HG03103 (cell line): ENCODE measurements around the gene LIMS3.
"Not testable (repeated sequence)": the region's sequence is repeated elsewhere in the genome, so short reads cannot be mapped to it uniquely, and the experiment has no call there.

ENCODE experiments used
- ATAC-seq: cut with Tn5 transposase; IDR thresholded peaks from one replicate; pipeline ENCODE4 v1.9.1; 2021; ENCODE audit warnings: low read depth; ENCODE audit not compliant: unreplicated experiment

Gene LIMS3

DNA sequence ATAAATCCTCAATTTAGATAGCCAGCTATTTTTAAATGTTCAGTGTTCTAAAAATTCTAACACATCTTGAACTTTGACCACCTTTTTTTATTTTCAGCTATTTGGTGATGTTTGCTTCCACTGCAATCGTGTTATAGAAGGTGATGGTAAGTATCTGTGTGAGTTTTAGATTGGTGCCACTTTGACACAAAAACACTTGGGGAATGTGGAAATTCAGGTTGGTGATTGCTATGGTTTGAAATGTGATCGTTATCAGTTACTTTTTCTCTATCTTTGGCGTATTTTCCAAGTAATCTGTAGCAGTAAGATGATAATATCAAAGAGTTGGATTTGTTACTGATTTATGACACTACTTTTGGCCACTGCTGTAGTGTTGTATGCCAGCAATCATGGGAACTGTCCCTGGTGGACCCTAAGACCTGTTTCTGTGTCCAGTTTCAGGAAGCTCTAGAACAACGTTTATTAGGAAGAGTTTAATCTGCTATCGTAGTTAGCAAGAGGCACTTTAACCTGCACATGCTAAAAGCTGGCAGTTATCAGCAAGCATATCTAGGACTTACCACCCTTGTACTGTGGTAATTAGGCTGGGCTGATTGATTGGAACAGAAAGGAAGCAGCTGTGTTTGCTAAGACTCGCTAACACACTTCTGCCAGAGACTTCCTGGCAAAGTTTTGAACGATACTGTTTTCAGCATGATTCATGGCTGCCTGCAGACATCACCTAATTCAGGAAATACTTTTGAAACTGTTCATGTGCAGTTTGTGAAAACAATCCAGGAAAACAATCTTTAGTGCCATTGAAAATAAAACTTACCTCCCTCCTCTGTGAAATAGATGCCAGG is 23.3 kb downstream of the LIMS3 start:
- not testable (repeated sequence) for ATAC-seq

GRCh38 chr2:109924481-109924880 is 26.0 kb downstream of the LIMS3 start:
- not testable (repeated sequence) for ATAC-seq

DNA sequence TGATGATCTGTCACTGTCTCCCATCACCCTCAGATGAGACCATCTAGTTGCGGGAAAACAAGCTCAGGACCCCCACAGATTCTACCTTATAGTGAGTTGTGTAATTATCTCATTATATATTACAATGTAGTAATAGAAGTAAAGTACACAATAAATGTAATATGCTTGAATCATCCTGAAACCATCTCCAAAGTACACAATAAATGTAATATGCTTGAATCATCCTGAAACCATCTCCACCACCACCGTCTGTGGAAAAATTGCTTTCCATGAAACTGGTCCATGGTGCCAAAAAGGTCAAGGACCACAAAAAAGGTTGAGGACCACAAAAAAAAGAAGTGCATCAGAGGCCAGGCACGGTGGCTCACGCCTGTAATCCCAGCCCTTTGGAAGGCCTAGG is 29.3 kb downstream of the LIMS3 start:
- not testable (repeated sequence) for ATAC-seq

GRCh38 chr2:109929222-109929621 is 30.7 kb downstream of the LIMS3 start:
- not testable (repeated sequence) for ATAC-seq

DNA sequence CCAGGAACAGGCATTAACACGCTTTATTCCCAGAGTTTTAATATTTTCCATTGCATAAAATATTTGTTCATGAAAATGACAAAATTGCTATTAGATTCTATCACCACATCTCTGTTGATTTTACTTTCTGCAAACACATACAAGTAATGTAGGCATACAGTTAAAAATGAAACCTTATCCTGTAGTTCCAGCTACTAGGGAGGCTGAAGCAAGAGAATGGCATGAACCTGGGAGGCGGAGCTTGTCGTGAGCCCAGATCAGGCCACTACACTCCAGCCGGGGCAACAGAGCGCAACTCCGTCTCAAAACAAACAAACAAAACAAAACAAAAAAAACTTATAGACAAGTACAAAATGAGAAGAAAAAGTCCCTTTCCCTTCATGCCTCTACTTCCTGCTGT is 38.0 kb downstream of the LIMS3 start:
- not testable (repeated sequence) for ATAC-seq

DNA sequence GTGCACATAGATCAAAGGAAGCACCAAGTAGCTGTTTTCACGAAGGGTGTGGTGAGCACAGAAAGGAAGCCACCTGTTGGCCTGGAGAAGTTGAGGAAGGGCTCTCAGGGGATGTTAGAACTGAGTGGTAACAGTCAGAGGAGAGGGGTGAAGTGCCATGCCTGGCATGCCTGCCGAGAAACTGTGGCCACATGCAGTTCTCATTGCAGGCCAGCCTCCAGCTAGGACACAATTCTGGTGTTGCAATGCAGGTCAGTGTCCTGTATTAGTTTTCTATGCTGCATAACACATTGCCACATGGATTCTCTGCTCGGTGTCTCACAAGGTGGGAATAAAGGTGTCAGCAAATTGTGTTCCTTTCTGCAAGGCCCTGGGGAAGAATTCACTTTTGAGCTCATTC is 46.9 kb downstream of the LIMS3 start:
- ATAC-seq, result not testable (repeated sequence)

GRCh38 chr2:109947262-109947958 is 48.9 kb downstream of the LIMS3 start:
- not testable (repeated sequence) for ATAC-seq

GRCh38 chr2:109947959-109948520 is 49.6 kb downstream of the LIMS3 start:
- not testable (repeated sequence) for ATAC-seq

- not testable (repeated sequence) for ATAC-seq
These were observed 51.8 kb downstream of the LIMS3 start for GRCh38 chr2:109950146-109950843.

- ATAC-seq, result not testable (repeated sequence)
These were observed 65.5 kb downstream of the LIMS3 start for GRCh38 chr2:109963942-109964341.

DNA sequence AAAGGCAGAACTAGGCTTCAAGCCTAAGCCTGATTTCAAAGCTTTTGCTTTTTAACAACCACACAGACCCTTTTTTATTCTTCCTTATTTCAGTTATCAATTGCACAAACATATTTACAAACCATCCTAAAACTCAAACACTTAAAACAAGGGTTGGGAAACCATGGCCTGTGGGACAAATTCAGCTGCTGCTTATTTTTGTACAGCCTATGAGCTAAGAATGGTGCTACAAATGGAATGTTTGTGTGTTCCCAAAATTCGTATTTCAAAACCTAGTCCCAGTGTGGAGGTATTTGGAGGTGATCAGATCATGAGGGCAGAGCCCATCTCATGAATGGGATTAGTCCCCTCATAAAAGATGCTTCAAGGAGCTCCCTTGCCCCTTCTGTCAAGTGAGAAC is 67.0 kb downstream of the LIMS3 start:
- not testable (repeated sequence) for ATAC-seq

GRCh38 chr2:109966107-109966736 is 67.7 kb downstream of the LIMS3 start:
- ATAC-seq, result not testable (repeated sequence)

DNA sequence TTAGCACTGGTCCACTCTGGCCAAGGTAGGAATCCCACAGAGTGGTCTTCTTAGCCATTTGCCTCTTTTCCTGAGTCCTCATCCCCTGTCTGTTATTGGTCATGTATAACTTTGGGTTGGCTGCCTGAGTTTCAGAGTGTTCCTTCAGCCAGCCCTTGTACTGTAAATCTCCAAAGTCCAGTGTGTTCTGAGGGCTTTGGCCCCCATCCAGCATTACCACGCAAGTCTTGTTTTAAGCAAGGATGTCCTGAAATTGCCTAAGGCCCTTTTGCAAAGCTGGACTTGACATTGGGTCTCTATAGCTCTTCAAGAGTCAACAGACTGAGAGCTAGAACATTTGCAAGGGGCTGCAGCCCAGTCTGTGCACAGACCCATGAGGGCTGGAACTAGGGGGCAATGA is 68.4 kb downstream of the LIMS3 start:
- ATAC-seq, result not testable (repeated sequence)

- not testable (repeated sequence) for ATAC-seq
These were observed 71.4 kb downstream of the LIMS3 start for GRCh38 chr2:109969864-109970263.

- ATAC-seq, result not testable (repeated sequence)
These were observed 73.2 kb downstream of the LIMS3 start for GRCh38 chr2:109971710-109972109.
